GM23338 (cell line): Measurements from ENCODE around the gene EFEMP1. TPM values are rescaled to one million over a fixed set of nuclear protein-coding genes. Genes with fewer than 3 reads are reported as not detected.

Experiments
- ATAC-seq: fragments of 200-7000 bp; cut with Tn5 transposase; 3 replicates; pipeline ENCODE4 v1.9.1; 2020
- DNase-seq: peaks from one replicate; pipeline ENCODE4 v3.0.0-alpha.2; 2015; ENCODE audit warnings: low spot score
- H2AFZ ChIP-seq: fragments of 200-600 bp; sonication (generic); 2 replicates; pipeline ENCODE4 v1.8.0; 2016; ENCODE audit warnings: antibody characterized with exemption, mild to moderate bottlenecking, moderate library complexity
- H3F3A ChIP-seq: fragments of 200-600 bp; sonication (generic); replicated peaks from 2 replicates; pipeline ENCODE4 v1.8.0; 2017; ENCODE audit warnings: antibody characterized with exemption, mixed run types, low read depth
- H3K27ac ChIP-seq: fragments of 200-600 bp; sonication (generic); 2 replicates; pipeline ENCODE4 v1.6.1; 2016; ENCODE audit warnings: low read depth
- H3K27me3 ChIP-seq: fragments of 200-600 bp; sonication (generic); 2 replicates; pipeline ENCODE4 v1.8.0; 2016; ENCODE audit warnings: mild to moderate bottlenecking, mixed run types, moderate library complexity; ENCODE audit not compliant: insufficient read depth
- H3K36me3 ChIP-seq: fragments of 200-600 bp; sonication (generic); 2 replicates; pipeline ENCODE4 v1.8.0; 2016; ENCODE audit warnings: mild to moderate bottlenecking; ENCODE audit not compliant: insufficient read depth
- H3K4me1 ChIP-seq: fragments of 200-600 bp; sonication (generic); 2 replicates; pipeline ENCODE4 v1.8.0; 2016; ENCODE audit warnings: mild to moderate bottlenecking, moderate library complexity; ENCODE audit not compliant: insufficient read depth
- H3K4me2 ChIP-seq: fragments of 200-600 bp; sonication (generic); 2 replicates; pipeline ENCODE4 v1.7.1; 2017; ENCODE audit warnings: mixed run types
- H3K4me3 ChIP-seq: fragments of 200-600 bp; sonication (generic); 2 replicates; pipeline ENCODE4 v1.6.1; 2016; ENCODE audit warnings: mixed run types
- H3K79me2 ChIP-seq: fragments of 200-600 bp; sonication (generic); replicated peaks from 2 replicates; pipeline ENCODE4 v1.8.0; 2017; ENCODE audit warnings: mild to moderate bottlenecking; ENCODE audit not compliant: insufficient read depth
- H3K9me2 ChIP-seq: fragments of 200-600 bp; sonication (generic); 2 replicates; pipeline ENCODE4 v1.8.0; 2017; ENCODE audit not compliant: insufficient read depth
- H4K20me1 ChIP-seq: fragments of 200-600 bp; sonication (generic); replicated peaks from 2 replicates; pipeline ENCODE4 v1.8.0; 2017; ENCODE audit warnings: mild to moderate bottlenecking; ENCODE audit not compliant: insufficient read depth
- H3K27ac Mint-ChIP-seq: 2 replicates; pipeline ENCODE4 v1.8.0; 2020; ENCODE audit warnings: inconsistent platforms, mild to moderate bottlenecking, moderate library complexity, mixed read lengths
- H3K27me3 Mint-ChIP-seq: 3 replicates; pipeline ENCODE4 v1.8.0; 2022; ENCODE audit warnings: low read depth, mild to moderate bottlenecking, moderate library complexity, mixed read lengths, inconsistent platforms; ENCODE audit not compliant: insufficient read depth, poor library complexity
- H3K36me3 Mint-ChIP-seq: 3 replicates; pipeline ENCODE4 v1.8.0; 2021; ENCODE audit warnings: low read depth, mild to moderate bottlenecking, inconsistent platforms, moderate library complexity, mixed read lengths
- H3K4me1 Mint-ChIP-seq: 3 replicates; pipeline ENCODE4 v1.8.0; 2020; ENCODE audit warnings: mild to moderate bottlenecking, inconsistent platforms, mixed read lengths
- H3K4me3 Mint-ChIP-seq: 3 replicates; pipeline ENCODE4 v1.8.0; 2021; ENCODE audit warnings: moderate library complexity, mild to moderate bottlenecking, inconsistent platforms, mixed read lengths
- H3K9me3 Mint-ChIP-seq: 3 replicates; pipeline ENCODE4 v1.8.0; 2020; ENCODE audit warnings: moderate library complexity, mild to moderate bottlenecking, inconsistent platforms, mixed read lengths
- CREB1 ChIP-seq: fragments of 250-450 bp; sonication (Bioruptor Pico); IDR thresholded peaks from 2 replicates; pipeline ENCODE4 v1.5.0; 2020; ENCODE audit warnings: low read depth, mild to moderate bottlenecking, moderate library complexity
- CTCF ChIP-seq, 2 experiments: fragments of 200-600 bp in 1 of 2; sonication (generic) in 1 of 2; conservative IDR thresholded peaks; 2 replicates each; pipeline versions ENCODE4 v1.5.1 to v1.6.1; 2016 to 2017; ENCODE audit warnings: antibody characterized with exemption in 2 of 2, low read depth in 2 of 2, mild to moderate bottlenecking in 2 of 2, moderate library complexity in 1 of 2
- ETS1 ChIP-seq: IDR thresholded peaks from 2 replicates; pipeline ENCODE4 v1.6.1; 2016; ENCODE audit warnings: antibody characterized with exemption
- EZH2 ChIP-seq: fragments of 200-600 bp; sonication (generic); IDR thresholded peaks from one replicate; pipeline ENCODE4 v1.8.0; 2017; ENCODE audit warnings: antibody characterized with exemption, mild to moderate bottlenecking, low read depth; ENCODE audit not compliant: unreplicated experiment
- EZH2phosphoT487 ChIP-seq: fragments of 200-600 bp; sonication (generic); IDR thresholded peaks from one replicate; pipeline ENCODE4 v1.8.1; 2018; ENCODE audit warnings: antibody characterized with exemption; ENCODE audit not compliant: unreplicated experiment
- NANOG ChIP-seq: IDR thresholded peaks from 2 replicates; pipeline ENCODE4 v1.6.1; 2016; ENCODE audit warnings: antibody characterized with exemption, borderline replicate concordance
- POLR2AphosphoS5 ChIP-seq: IDR thresholded peaks from 2 replicates; pipeline ENCODE4 v1.6.1; 2016; ENCODE audit warnings: antibody characterized with exemption, low read depth
- REST ChIP-seq: IDR thresholded peaks from one replicate; pipeline ENCODE4 v1.6.1; 2018; ENCODE audit warnings: antibody characterized with exemption; ENCODE audit not compliant: unreplicated experiment
- STAT1 ChIP-seq: IDR thresholded peaks from one replicate; pipeline ENCODE4 v1.6.1; 2016; ENCODE audit warnings: antibody characterized with exemption; ENCODE audit not compliant: unreplicated experiment
- ZNF114 ChIP-seq: fragments of 250-450 bp; sonication (Bioruptor Pico); IDR thresholded peaks from 2 replicates; pipeline ENCODE4 v1.5.0; 2020; ENCODE audit warnings: mild to moderate bottlenecking, moderate library complexity
- ZNF462 ChIP-seq: fragments of 250-450 bp; sonication (Bioruptor Pico); IDR thresholded peaks from 2 replicates; pipeline ENCODE4 v1.5.0; 2020; ENCODE audit warnings: mild to moderate bottlenecking, moderate library complexity
- polyA plus RNA-seq: library from polyadenylated mRNA; unstranded; fragments of >200 nt; fragmentation: Nextera tagmentation; extraction: Ambion mirVana; gene quantifications from 2 replicates; pipeline ENCODE4 v1.2.1, GENCODE V29; 2016
- total RNA-seq: library from RNA; depleted of rRNA; stranded (reverse); fragments of >200 nt; shearing (Covaris generic); gene quantifications from 2 replicates; pipeline ENCODE4 v1.2.3, GENCODE V29; 2014

Gene EFEMP1
- total and polyA plus RNA-seq, 2 experiments from 2014 or later, result 12.6 to 22.5 TPM

GRCh38 chr2:55856936-55857335, 66.6 kb downstream of the EFEMP1 start:
- ATAC-seq, result no peak
- Histone ChIP-seq H3K4me2 (no peak overlapping the region), H3K27ac (no peak overlapping the region), H4K20me1 (no peaks in the 10 kb centered on the region), H3K79me2 (no peaks in the 10 kb centered on the region), H3K4me3 (no peak overlapping the region), H3K36me3 (no peaks in the 10 kb centered on the region), H3K4me1 (no peaks in the 10 kb centered on the region), H2AFZ (no peak overlapping the region; the same call in 1 of the 2 replicates), H3K9me2 (no peaks in the 10 kb centered on the region), H3F3A (no peaks in the 10 kb centered on the region), H3K27me3 (no peaks in the 10 kb centered on the region)
- TF ChIP-seq ZNF114 (CRISPR knock-in tag), result no peak
- no peak for TF ChIP-seq NANOG
- TF ChIP-seq CTCF (conservative IDR thresholded peaks at IDR 0.05; ENCODE audit: low read depth in 2 of 2), result no peak
- no peak for TF ChIP-seq EZH2
- no peak for TF ChIP-seq REST
- TF ChIP-seq ETS1, result no peak
- TF ChIP-seq STAT1, result no peak
- no peak for TF ChIP-seq EZH2phosphoT487
- TF ChIP-seq ZNF462 (CRISPR knock-in tag), result no peak
- TF ChIP-seq CREB1, result no peak
- no peak for TF ChIP-seq POLR2AphosphoS5
- Mint-ChIP-seq H3K27ac (no peak overlapping the region), H3K4me1 (no peaks in the 10 kb centered on the region), H3K9me3 (no peaks in the 10 kb centered on the region), H3K27me3 (no peaks in the 10 kb centered on the region), H3K36me3 (no peaks in the 10 kb centered on the region), H3K4me3 (no peak overlapping the region)
- no peak for DNase-seq
